DMS53 treated with DMSO at 0.1 percent for 48 hours (cell line): ENCODE measurements around the gene MRC1.
A peak's percentile ranks its signal among the peaks of the same experiment; 100 is the strongest.

ENCODE experiments used
- DNase-seq: peaks from one replicate; lab custom pipeline; 2025; ENCODE audit not compliant: unreplicated experiment; lab: John Stamatoyannopoulos, UW

The MRC1 gene

GRCh38 chr10:17842641-17843040 is 33.5 kb downstream of the MRC1 start:
- DNase-seq = no peak

- DNase-seq = peak; percentile 39
Measured at GRCh38 chr10:17847585-17848296, 38.6 kb downstream of the MRC1 start.

GRCh38 chr10:17848646-17849045 is 39.5 kb downstream of the MRC1 start:
- no peak for DNase-seq

GRCh38 chr10:17850501-17850900 is 41.4 kb downstream of the MRC1 start:
- peak; percentile 10 for DNase-seq

- DNase-seq = peak; percentile 70
Measured at GRCh38 chr10:17851611-17852010, 42.5 kb downstream of the MRC1 start.

- DNase-seq = no peak
Measured at GRCh38 chr10:17854044-17854652, 45.0 kb downstream of the MRC1 start.

GRCh38 chr10:17857040-17857439 is 47.9 kb downstream of the MRC1 start:
- no peak for DNase-seq

GRCh38 chr10:17859492-17860156 is 50.5 kb downstream of the MRC1 start:
- DNase-seq = no peak

GRCh38 chr10:17861760-17862159 is 52.6 kb downstream of the MRC1 start:
- no peak for DNase-seq

- DNase-seq = no peak
Measured at GRCh38 chr10:17865351-17865750, 56.2 kb downstream of the MRC1 start.

GRCh38 chr10:17866346-17866745 is 57.2 kb downstream of the MRC1 start:
- no peak for DNase-seq

- DNase-seq = no peak
Measured at GRCh38 chr10:17867056-17867455, 57.9 kb downstream of the MRC1 start.

GRCh38 chr10:17871036-17871435 is 61.9 kb downstream of the MRC1 start:
- no peak for DNase-seq

GRCh38 chr10:17872191-17873091 is 63.3 kb downstream of the MRC1 start:
- DNase-seq = peak; percentile 40

GRCh38 chr10:17873946-17874345 is 64.8 kb downstream of the MRC1 start:
- DNase-seq = no peak

GRCh38 chr10:17877121-17877520 is 68.0 kb downstream of the MRC1 start:
- no peak for DNase-seq

- DNase-seq = no peak
Measured at GRCh38 chr10:17878896-17879295, 69.7 kb downstream of the MRC1 start.

GRCh38 chr10:17880601-17881000 is 71.5 kb downstream of the MRC1 start:
- DNase-seq = no peak

GRCh38 chr10:17882557-17882956 is 73.4 kb downstream of the MRC1 start:
- no peak for DNase-seq

GRCh38 chr10:17883621-17884020 is 74.5 kb downstream of the MRC1 start:
- DNase-seq = peak; percentile 97

- no peak for DNase-seq
Measured at GRCh38 chr10:17888189-17888588, 79.0 kb downstream of the MRC1 start.
